NCI-H774 (cell line): Measurements from ENCODE around the gene DYNC2LI1.

Experiments used
- DNase-seq: peaks from one replicate; lab custom pipeline; 2025; lab: John Stamatoyannopoulos, UW

DYNC2LI1 gene

GRCh38 chr2:43763091-43763490 lies 10.7 kb upstream of the DYNC2LI1 start:
- DNase-seq, result no peak

DNA sequence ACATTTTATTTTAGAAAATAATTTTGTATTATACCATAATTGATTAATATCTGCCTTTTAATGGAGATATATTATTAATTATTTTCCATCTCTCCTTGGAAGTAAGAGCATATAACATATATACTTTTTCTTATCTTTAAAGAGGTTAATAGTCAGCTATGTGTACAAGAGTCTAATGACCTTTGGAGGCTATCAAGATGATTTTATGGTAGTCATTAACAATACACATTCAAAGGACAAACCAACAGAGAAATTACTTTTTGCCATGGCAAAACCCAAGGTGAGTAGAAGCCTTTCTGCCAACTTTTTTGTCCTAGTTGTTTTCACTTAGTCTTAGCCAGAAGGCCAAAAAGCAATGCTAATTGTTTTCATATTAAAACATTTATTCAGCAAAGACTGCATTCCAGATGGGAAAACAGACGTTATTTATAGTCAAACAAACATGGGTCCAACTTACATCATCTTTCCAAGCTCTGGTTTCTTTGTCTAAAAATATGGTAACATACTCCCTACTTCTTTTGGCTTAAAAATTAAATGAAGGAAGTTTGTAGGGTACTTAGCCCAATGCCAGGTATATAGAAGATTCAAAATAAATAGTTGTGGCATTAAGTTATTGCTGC lies 9.6 kb upstream of the DYNC2LI1 start:
- no peak for DNase-seq

- no peak for DNase-seq
Observed at GRCh38 chr2:43766006-43766405, 7.8 kb upstream of the DYNC2LI1 start.

DNA sequence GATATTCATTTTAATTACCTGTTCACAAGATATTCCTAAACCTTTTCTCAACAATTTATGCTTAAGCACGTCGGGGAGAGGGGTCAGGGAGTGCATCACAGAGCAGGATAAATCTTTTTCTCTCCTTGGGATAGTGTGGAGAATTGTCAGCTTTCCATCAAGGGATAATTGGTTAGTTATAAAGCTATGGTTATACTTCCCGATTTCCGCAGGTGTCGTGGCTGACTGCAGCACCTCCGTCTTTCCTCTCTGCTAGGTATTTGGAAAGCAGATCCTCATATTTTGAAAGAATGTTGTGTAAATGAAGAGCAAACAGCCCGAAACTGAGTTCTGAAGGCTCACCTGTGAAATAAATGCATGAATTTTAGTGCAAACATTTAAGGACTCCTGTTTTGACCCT lies 778 bp downstream of the DYNC2LI1 start:
- DNase-seq, result no peak

GRCh38 chr2:43776324-43776723 lies 2.5 kb downstream of the DYNC2LI1 start:
- DNase-seq, result no peak

DNA sequence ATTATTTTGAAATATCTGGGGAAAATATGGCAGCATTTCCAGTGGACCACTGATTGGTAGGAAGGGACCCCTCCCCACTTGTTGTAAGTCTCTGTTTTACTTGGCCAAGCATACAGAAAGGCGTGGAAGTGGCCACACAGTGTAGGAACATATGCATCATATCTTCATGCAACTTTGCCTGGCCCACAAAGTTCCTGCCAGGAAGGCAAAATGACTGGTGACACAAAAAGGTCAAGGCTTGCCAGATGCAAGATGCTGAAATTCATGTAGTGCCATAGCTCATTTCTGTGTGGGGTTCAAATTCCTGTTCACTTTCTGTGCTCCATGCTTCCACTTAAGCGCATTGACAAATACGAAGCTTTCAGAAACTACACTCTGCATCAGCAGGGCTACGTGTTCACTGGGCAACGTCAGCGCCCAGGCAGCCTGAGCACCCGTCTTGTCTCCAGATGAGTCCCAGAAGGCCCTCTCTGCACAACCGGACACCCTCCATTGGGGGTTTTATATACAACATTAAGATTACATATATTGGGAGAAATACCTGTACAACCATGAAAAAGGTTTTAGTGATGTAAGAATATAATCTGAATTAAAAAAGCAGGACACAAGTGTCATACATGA lies 3.6 kb downstream of the DYNC2LI1 start:
- DNase-seq, result no peak

DNA sequence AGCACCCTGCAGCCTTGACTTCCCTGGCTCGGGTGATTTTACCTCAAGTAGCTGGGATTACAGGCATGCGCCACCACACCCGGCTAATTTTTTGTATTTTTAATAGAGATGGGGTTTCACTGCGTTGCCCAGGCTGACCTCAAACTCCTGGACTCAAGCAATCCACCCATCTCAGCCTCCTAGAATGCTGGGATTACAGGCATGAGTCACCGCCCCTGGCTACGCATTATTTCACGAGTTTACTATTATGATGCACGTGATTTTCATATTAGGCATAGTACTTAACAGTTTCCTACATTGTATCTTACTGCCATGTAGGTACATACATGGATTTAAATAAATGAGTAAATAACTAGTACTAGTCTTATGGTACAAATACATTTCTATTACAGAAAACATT lies 4.4 kb downstream of the DYNC2LI1 start:
- DNase-seq, result no peak

DNA sequence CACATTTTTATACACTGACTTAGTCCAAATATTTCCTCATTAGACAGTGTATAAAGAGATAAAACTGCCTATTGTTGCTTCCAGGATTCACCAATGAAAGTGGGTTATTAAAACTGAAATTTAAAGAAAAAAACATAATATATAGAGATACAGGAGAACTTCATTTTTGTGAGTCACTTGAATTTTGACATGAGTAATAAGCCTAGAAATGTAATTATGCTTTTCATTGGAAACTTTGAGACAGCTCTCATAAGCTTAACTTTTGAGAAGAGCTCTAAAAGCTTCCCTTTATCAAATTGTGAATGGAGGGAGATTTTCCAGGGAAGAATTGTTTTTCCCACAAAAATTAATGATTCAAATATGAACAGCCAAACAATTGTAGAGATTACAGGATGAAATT lies 14.1 kb downstream of the DYNC2LI1 start:
- DNase-seq, result no peak

DNA sequence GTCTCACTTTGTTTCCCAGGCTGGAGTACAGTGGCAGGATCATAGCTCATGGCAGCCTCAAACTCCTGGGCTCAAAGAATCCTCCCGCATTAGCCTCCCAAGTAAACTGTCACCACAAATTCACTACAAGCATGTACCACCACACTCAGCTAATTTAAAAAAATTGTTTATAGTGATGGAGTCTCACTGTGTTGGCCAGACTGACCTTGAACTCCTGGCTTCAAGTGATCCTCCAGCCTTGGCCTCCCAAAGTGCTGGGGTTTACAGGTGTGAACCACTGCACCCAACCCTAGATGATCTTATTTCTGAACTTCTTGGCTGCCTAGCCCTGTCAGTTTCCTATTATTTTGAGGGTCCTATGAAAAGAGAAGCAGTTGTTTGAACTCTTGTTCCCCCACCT lies 14.8 kb downstream of the DYNC2LI1 start:
- no peak for DNase-seq

DNA sequence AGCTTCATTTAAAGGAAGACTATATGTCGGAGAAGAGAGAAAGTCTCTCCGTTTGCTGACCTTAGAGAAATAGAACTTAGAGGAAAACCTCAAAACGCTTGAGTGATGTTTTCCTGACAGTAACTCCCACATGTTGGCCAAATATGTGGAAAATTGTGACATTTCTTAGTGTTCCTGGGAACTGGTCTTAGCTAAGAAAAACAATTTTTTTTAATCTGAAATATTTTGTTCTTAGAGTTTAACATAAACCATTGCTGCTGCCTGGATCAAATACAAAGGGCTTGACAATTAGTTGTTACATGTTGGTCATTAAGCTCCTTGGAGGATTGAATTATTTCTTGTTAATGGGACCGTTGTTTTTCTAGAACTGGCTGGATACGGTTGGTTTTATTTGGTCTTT lies 16.3 kb downstream of the DYNC2LI1 start:
- no peak for DNase-seq

- no peak for DNase-seq
Observed at GRCh38 chr2:43791035-43791765, 17.4 kb downstream of the DYNC2LI1 start.

DNA sequence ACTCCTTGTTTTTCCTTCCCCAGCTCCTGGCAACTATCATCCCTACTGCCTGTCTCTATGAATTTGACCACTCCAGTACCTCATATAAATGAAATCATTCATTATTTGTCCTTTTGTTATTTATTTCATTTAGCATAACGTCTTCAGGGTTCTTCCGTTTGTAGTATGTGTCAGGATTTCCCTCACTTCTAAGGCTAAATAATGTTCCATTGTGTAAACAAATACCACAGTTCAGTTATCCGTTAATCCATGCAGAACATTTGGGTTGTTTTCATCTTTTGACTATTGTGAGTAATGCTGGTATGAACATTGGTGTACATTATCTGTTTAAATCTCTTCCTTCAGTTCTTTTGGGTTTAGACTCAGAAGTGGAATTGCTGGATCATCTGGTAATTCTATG lies 18.8 kb downstream of the DYNC2LI1 start:
- no peak for DNase-seq

GRCh38 chr2:43794956-43795355 lies 21.1 kb downstream of the DYNC2LI1 start:
- DNase-seq, result no peak

DNA sequence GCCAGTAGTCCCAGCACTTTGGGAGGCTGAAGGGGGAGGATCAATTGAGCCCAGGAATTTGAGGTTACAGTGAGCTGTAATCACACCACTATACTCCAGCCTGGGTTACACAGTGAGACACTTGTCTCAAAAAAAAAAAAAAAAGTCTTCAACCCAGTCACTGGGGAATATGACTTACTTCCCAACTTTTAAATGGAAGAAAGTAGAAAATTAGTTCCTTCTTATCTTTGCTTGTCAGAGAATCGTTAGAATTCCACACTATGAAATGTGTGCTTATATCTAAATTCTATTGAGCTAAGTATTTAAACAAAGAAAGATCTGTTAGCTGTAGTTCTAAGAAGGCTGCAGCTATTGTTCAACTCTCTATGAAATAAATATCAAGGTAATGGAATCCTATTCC lies 22.4 kb downstream of the DYNC2LI1 start:
- DNase-seq, result no peak

DNA sequence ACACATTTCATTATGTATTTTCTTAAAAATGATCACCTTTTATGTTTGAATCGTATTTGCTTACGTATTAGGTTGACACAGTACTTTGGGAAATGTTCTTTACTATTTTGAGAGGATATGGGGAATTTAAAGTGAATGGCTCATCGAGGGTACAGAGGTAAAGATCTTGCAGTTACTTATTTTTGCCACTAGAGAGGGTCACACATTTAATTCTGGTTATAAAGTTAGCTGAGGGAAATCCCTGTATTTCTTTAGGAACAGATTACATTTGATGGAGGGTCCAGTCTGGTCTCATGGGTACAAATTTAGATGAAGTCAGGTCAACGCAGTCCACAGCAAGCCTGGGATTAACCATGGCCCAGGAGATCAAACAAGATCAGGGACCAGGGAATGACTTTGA lies 24.5 kb downstream of the DYNC2LI1 start:
- no peak for DNase-seq

DNA sequence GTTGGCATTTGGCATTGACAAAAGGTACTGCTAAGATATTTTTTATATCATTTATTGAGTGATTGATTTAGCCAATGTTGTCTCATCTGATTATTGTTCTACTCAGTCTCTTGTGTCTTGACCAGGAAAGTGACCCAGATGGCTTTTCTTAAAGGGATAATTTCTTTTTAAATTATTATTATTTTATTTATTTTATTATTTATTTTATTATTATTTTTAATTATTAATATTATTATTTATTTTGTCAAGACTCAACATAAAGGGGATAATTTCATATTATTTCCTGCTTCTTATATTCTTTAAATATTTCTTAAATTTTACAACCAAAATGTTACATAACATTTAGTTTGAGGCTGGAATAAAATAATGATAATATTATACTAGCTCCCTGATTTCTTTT lies 27.1 kb downstream of the DYNC2LI1 start:
- no peak for DNase-seq

DNA sequence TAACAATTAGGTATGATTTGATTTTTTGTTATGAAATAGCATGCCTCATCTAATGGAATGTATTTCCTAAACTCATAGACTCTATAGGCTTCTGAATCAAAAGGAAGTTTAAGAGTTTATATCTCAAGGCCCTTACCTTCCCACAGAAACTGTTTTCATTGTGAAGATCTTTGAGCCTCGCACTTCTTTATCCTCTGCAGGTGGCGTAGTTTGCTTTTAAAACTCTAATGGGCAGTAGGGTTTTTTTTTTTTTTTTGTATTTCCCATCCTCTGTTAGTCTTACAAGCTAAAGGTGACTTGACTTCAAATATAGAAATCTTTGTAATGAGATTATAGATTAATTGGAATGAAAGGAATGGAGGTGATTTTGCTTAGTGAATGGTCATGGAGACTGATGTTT lies 28.3 kb downstream of the DYNC2LI1 start:
- DNase-seq, result no peak

DNA sequence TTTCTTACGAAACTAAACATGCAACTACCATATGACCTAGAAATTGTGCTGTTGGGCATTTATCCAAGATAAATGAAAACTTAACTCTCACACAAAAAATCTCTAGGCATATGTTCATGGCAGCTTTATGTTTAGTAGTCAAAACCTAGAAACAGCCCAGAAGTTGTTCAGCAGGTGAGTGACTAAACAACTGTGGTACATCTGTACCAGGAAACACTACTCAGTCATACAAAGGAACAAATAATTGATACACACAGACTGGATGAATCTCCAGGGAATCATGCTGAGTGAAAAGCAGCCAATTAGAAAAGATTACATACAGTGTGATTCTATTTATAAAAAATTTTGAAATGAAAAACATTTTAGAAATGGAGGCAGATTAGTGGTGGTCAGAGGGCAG lies 29.3 kb downstream of the DYNC2LI1 start:
- DNase-seq, result no peak

GRCh38 chr2:43806719-43807031 lies 32.8 kb downstream of the DYNC2LI1 start:
- DNase-seq, result no peak

- DNase-seq, result no peak
Observed at GRCh38 chr2:43810452-43810851, 36.6 kb downstream of the DYNC2LI1 start.

DNA sequence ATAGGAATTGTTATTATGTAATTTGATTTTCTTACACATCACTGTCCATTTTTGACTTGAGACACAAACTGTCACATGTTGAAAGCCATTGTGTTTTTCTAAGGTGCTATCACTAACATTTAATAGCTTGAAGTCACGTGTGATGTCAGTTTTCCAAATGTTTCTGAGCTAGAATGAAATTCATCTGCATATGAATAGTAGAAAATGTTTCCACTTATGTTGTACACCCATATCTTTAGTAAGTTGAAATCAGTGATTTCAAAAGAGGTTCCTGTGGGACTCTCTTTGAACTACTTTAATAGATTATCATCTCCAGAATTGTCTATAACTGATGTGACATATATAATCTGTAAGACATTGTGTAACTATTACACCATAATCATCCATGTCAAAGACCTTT lies 37.0 kb downstream of the DYNC2LI1 start:
- DNase-seq, result no peak

- DNase-seq, result no peak
Observed at GRCh38 chr2:43812006-43812405, 38.2 kb downstream of the DYNC2LI1 start.

DNA sequence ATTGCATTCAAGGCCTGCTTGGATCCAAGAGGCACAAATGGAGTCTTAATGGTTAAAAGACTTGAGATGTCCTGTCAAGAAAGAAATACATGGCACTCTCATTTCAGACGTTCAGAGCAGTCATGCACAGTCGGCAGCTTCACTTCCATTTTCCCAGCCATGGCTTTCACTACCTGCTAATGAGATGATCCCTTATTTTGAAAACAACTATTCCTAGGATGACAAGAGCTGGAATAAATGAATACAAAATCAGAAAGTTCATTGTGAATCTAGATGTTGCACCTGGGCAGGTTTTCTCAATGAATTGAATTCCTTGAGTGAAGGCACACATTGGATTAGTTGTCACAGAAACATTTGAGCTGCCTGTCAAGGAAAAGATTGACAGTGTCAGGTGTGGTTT lies 39.1 kb downstream of the DYNC2LI1 start:
- DNase-seq, result no peak

GRCh38 chr2:43814711-43815110 lies 40.9 kb downstream of the DYNC2LI1 start:
- DNase-seq, result no peak
